Retina (tissue), 1 donor: ENCODE results near the gene BTD.
"Not testable (repeated sequence)": the region's sequence is repeated elsewhere in the genome, so short reads cannot be mapped to it uniquely, and the experiment has no call there.

Experiments used
- DNase-seq: peaks from one replicate; pipeline ENCODE4 v3.0.0-alpha.2; 2016

Gene BTD, protein sequence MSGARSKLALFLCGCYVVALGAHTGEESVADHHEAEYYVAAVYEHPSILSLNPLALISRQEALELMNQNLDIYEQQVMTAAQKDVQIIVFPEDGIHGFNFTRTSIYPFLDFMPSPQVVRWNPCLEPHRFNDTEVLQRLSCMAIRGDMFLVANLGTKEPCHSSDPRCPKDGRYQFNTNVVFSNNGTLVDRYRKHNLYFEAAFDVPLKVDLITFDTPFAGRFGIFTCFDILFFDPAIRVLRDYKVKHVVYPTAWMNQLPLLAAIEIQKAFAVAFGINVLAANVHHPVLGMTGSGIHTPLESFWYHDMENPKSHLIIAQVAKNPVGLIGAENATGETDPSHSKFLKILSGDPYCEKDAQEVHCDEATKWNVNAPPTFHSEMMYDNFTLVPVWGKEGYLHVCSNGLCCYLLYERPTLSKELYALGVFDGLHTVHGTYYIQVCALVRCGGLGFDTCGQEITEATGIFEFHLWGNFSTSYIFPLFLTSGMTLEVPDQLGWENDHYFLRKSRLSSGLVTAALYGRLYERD

GRCh38 chr3:15601399-15602145 lies at the start of gene BTD, which contains the start of gene HACL1:
Gene BTD, plus strand, starts transcription at chr3:15601745. Its CDS starts 33,695 bp downstream, at chr3:15635440.
Gene HACL1, minus strand, starts transcription at chr3:15601569. Its CDS starts 106 bp downstream, at chr3:15601463.
- DNase-seq: peak; percentile 98

DNA sequence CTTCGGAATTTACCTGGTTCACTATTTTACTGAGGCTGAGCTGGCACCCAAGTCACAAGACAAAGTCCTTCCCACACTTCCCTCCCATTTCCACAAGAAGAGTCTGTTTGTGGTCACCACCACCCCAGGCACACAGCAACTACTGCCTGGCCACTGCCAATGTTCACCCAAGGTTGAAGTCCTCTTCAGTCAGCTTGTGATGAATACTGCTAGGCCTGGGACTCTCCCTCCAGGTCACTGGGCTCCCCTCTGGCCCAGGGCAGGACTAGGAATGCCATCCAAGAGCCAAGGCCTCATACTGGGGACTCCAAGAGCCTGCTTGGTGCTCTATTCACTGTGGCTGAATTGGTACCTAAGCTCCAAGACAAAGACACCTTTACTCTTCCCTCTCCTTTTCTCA lies 49.6 kb upstream of the BTD start:
- no peak for DNase-seq

DNA sequence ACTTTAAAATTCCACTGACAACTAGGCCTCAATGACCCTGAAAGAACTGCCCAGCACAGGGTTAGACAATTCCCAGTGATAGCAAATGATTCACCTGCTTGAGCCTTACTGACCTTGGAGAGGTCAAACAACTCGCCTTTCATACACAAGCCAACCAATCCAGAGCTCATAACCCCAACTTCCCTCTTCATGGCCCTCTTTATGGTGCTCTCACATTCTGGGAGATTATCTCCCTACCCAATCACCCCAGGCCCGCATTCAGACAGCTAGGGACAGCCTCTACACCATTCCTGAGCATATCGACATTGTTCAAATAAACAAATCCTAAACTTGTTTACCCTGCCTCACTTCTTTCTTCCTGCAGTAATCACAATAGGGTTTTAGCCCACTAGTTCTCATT lies 47.8 kb upstream of the BTD start:
- no peak for DNase-seq

DNA sequence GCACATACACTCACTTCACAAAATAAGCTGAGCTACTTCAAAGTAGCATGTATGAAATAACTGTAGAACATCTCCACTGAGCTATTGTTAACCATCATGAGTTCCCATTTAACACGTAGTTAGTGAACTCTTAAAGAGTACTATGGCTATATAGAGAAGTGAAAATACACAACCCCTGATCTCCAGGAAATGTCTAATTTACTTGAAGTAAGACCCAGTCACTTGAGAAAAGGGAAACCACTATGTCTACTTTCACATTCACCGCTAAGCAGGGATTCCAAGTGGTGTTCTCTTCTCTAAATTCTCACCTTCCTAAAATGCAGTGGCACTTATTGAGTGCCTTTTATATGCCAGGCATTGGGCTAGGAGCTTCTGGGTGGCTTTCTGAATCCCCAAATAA lies 45.0 kb upstream of the BTD start:
- DNase-seq: no peak

DNA sequence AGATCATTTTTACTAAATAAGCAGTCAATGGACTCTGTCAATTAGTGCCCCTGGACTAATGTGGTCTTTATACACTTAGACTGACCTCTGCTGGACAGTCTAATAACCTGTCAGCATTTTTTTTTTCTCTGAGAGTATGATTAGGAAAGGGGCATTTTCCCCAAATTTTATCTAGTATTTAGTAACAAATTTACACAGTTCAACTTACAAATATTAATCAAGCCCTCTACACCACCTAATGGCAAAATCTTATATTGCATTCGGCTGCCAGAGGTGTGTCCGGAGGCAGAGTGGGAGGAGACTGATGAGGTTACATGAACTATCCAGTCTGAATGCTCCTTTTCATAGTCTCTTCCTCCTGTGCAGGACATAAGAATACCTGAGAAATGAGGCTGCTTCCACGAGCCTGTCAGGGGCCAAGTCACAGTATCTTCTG lies 44.0 kb upstream of the BTD start:
- DNase-seq: peak; percentile 39

DNA sequence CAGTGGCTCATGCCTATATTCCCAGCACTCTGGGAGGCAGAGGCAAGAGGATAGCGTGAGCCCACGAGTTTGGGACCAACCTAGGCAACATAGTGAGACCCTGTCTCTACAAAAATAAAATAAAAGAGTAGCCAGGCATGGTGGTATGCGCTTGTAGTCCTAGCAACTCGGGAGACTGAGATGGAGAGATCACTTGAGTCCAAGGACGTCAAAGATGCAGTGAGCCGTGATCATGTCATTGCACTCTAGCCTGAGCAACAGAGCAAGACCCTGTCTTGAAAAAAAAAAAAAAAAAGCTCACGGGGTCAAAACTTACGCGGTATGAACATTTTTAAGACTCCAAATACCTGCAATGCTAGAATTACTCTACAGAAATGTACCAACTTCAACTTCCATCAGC lies 43.0 kb upstream of the BTD start:
- DNase-seq: no peak

DNA sequence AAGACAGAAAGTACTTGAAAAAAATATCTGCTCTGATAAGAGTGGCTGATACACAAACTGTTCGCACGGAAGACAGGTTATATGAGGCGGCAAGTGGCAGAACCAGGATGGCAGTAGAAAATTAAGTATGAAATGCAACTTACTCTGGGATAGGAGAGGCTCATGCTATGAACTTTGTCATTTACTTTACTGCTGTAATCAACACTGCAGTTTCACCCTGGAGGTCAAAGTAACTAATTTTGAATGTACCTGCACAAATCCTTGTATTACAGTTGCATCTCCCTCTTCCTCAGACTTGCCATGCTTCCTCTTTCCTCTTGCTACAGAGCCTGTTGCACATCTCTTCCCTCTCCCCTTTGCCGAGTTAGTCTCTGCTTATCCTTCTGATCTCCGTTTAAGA lies 39.0 kb upstream of the BTD start:
- DNase-seq: no peak

DNA sequence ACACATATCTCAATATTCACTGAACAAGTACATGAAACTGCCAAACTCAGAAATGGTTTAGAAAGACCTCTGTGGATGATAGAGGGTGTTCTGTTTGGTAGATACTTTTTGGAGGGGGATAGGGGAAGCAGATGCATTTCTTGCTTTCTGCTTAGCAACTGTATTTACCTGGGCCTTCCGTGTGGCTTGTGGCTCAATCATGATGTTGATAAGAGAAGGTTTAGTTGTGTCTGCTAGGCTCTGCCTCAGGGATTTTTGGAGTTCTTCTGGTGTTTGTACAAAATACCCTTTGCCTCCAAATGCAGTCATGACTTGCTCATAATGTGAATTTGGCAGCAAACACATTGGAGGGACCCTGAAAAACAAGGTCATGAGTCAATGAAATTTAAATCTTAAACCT lies 38.4 kb upstream of the BTD start:
- no peak for DNase-seq

DNA sequence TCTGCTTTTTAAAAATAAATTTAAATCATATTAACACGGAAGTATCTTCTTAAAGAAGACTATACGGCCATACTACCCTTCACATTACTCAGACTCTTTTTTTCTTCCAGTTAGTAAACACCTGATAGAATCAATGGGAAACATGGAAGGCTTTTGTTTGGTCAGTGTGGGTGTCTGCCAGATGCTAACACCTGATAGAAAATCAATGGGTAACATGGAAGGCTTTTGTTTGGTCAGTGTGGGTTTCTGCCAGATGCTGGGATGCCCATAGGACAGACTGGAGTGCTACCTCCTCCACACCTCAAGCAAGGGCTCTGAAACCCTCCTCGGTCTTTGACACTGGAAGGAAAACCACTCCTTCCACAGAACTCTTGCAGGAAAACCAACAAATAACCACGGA lies 29.4 kb upstream of the BTD start:
- DNase-seq: no peak

GRCh38 chr3:15575446-15575845 lies 26.1 kb upstream of the BTD start:
- DNase-seq: no peak

DNA sequence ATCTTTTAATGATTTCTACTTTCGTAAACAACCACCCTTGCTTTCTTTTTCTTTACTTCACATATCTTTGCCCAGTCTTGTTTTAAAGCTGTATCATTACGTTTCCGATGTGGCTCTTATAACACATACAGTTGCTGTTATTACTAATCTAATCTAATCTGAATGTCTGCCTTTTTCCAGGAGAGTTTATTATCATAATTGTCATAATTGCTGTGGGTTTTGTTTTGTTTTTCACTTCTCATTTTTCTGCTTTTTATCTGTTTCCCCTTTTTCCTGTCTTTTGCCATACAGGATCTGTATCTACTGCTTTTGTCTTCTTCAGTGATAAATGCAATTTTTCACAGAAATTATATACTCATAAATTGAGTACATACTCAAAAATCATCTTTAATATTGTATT lies 25.1 kb upstream of the BTD start:
- DNase-seq: no peak

DNA sequence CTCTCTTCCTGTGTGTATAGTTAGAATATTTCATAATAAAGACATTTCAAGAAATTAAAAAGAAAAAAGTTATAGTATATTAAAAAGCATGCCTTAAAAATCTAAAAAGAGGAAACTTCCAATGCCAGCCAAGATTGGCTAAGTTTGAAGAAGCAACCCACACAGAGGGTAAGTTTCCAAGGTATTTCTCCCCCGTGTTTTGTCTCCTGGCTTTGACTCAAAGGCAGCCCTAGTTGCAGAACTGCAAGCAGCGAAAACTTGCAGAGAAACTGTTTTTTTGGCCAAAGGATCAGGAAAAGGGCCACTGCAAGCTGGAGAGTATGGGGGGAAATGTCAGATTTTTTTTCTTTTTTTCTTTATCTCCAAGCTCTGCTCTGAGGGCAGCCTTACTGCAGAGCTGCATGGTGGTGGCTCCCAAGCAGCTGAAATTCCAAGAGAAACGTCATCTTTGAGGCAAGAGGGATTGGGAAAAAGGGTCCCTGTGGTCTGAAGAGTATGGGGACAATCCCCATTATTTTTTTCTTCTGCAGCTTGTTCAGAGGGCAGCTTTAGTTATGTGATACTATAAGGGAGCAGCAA lies 23.2 kb upstream of the BTD start:
- no peak for DNase-seq

DNA sequence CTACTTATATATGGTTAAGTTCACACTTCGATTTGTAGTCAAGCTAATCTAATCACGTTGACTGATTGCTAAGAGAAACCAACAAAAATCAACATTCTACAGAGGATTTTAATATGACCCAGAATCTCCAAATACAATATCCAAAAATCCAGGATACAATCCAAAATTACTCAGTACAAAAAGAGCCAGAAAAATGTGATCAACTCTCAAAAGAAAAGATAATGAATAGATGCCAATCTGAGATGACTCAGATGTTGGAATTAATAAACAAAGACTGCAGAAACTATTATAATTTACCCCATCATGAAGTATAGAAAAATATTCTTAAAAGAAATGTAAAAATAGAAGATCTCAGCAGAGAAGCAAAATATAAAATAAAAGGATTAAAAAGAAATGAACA lies 22.5 kb upstream of the BTD start:
- no peak for DNase-seq

DNA sequence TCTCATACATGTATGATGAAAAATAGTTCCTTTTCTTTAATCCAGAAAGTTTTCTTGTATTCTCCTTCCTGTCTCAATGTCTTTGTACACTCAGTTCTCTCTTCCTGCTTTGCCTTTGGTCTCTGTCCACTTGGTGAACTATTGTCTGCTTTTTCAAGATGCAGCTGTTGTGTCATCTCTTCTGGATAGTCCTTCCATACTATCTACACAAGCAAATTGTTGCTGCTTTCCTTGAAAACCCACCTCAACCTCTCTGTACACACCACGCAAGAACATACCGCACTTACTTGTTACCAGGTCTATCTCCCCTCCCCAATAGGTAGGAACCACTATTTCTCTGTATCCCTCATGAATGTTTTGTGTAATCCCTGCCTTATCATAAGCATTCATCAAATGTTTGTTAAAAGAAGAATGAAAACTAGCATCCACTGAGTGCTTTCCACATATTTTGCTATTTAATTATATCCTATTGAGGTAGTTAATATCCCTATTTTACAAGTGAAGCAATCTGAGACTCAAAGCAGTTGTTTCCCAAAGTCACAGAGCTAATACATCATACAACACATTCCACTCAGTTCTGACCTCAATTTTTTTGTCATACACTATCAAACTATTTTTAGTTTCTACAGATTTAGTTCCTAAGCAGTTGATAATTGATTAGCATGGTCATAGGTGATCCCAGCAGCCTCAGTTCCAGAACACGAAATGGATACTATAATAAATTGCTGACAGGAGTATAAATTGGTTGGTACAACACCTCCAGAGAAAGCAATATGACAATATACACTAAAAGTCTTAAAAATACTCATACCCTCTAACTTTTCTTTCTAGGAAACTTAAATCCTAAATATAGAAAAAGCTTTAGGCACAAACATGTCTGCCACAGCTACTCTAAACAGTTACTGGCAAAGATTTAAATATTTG lies 19.8 kb upstream of the BTD start:
- DNase-seq: no peak

GRCh38 chr3:15585111-15585845 lies 16.3 kb upstream of the BTD start:
- DNase-seq: no peak

- DNase-seq: no peak
These were observed 10.3 kb upstream of the BTD start for GRCh38 chr3:15591242-15591641.

- no peak for DNase-seq
These were observed 9.6 kb upstream of the BTD start for GRCh38 chr3:15591928-15592327.

DNA sequence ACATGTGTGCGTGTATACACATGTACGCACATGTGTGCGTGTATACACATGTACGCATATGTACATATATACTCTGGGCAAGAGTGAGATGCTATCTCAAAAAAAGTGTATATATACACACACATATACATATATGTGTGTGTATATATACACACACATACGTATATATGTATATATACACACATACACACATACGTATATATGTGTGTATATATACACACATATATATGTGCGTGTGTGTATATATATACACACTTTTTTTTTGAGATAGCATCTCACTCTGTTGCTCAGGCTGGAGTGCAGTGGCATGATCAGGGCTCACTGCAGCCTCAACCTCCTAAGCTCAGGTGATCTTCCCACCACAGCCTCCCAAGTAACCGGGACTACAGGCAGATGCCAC lies 8.6 kb upstream of the BTD start:
- no peak for DNase-seq

- no peak for DNase-seq
These were observed 5.6 kb upstream of the BTD start for GRCh38 chr3:15595955-15596354.

- DNase-seq: no peak
These were observed 523 bp upstream of the BTD start for GRCh38 chr3:15601046-15601398.

- no peak for DNase-seq
These were observed 596 bp downstream of the BTD start for GRCh38 chr3:15602146-15602536.

GRCh38 chr3:15602816-15603215 lies 1.3 kb downstream of the BTD start:
- DNase-seq: not testable (repeated sequence)
